HG02973 (cell line): ENCODE data around the gene RPL18A.
A peak's percentile ranks its signal among the peaks of the same experiment; 100 is the strongest.

Experiments used
- ATAC-seq: cut with Tn5 transposase; IDR thresholded peaks from one replicate; pipeline ENCODE4 v1.9.1; 2021; ENCODE audit warnings: moderate library complexity; ENCODE audit not compliant: unreplicated experiment

The RPL18A gene

GRCh38 chr19:17859533-17860330 is at the start of gene RPL18A:
Gene RPL18A (plus strand): TSS chr19:17859910. CDS start chr19:17859957, 47 bp downstream.
- ATAC-seq: peak; percentile 89

GRCh38 chr19:17811103-17811502 is 48.6 kb upstream of the RPL18A start:
- ATAC-seq: no peak

- ATAC-seq: no peak
Measured at GRCh38 chr19:17811681-17812080, 48.0 kb upstream of the RPL18A start.

- no peak for ATAC-seq
Measured at GRCh38 chr19:17812099-17812498, 47.6 kb upstream of the RPL18A start.

GRCh38 chr19:17817668-17818363 is 41.9 kb upstream of the RPL18A start:
- no peak for ATAC-seq

GRCh38 chr19:17821190-17821589 is 38.5 kb upstream of the RPL18A start, which contains the start of gene INSL3:
Gene INSL3 (minus strand): TSS chr19:17821519. CDS start chr19:17821506, 13 bp downstream.
- ATAC-seq: no peak

GRCh38 chr19:17824339-17824738 is 35.4 kb upstream of the RPL18A start:
- no peak for ATAC-seq

- ATAC-seq: no peak
Measured at GRCh38 chr19:17826508-17827056, 33.1 kb upstream of the RPL18A start.

- no peak for ATAC-seq
Measured at GRCh38 chr19:17829855-17830566, 29.7 kb upstream of the RPL18A start.

- ATAC-seq: no peak
Measured at GRCh38 chr19:17830567-17831418, 28.9 kb upstream of the RPL18A start.

GRCh38 chr19:17831419-17831888 is 28.3 kb upstream of the RPL18A start:
- no peak for ATAC-seq

- no peak for ATAC-seq
Measured at GRCh38 chr19:17832443-17833208, 27.1 kb upstream of the RPL18A start.

- no peak for ATAC-seq
Measured at GRCh38 chr19:17834350-17835181, 25.1 kb upstream of the RPL18A start.

- no peak for ATAC-seq
Measured at GRCh38 chr19:17835182-17836006, 24.3 kb upstream of the RPL18A start.

GRCh38 chr19:17836530-17836929 is 23.2 kb upstream of the RPL18A start:
- ATAC-seq: no peak

GRCh38 chr19:17837972-17838371 is 21.7 kb upstream of the RPL18A start:
- ATAC-seq: no peak

GRCh38 chr19:17840019-17840418 is 19.7 kb upstream of the RPL18A start:
- no peak for ATAC-seq

GRCh38 chr19:17841371-17841809 is 18.3 kb upstream of the RPL18A start:
- no peak for ATAC-seq
